Esophagus muscularis mucosa (tissue), 4 donors: ENCODE measurements around the gene TIMM17B. TPM values are rescaled to one million over a fixed set of nuclear protein-coding genes. Genes with fewer than 3 reads are reported as not detected.

ENCODE experiments used
- DNase-seq: peaks from one replicate; pipeline ENCODE4 v3.0.0-alpha.2; 2017; ENCODE audit errors: extremely low spot score
- H3K27ac ChIP-seq, 4 donors: fragments of 200-600 bp; sonication (generic); replicated peaks in 1 of 4; 1 replicate in 3 of 4; 2 replicates in 1 of 4; pipeline ENCODE4 v1.5.1; 2016 to 2019; ENCODE audit warnings: mild to moderate bottlenecking in 1 of 4
- H3K27me3 ChIP-seq, 4 donors: fragments of 200-600 bp; sonication (generic); one replicate each; pipeline versions ENCODE4 v1.5.1 to v1.6.0; 2016 to 2019
- H3K36me3 ChIP-seq, 4 donors: fragments of 200-600 bp; sonication (generic); one replicate each; pipeline ENCODE4 v1.5.1; 2016 to 2019
- H3K4me1 ChIP-seq, 4 donors: fragments of 200-600 bp; sonication (generic); one replicate each; pipeline ENCODE4 v1.5.1; 2016 to 2019
- H3K4me3 ChIP-seq, 4 donors: fragments of 200-600 bp; sonication (generic); 1 replicate in 2 of 4; 2 replicates in 2 of 4; pipeline ENCODE4 v1.5.1; 2016 to 2019; ENCODE audit warnings: mild to moderate bottlenecking in 4 of 4, moderate library complexity in 1 of 4
- H3K9me3 ChIP-seq, 4 donors: fragments of 200-600 bp; sonication (generic); 1 replicate in 3 of 4; 2 replicates in 1 of 4; pipeline ENCODE4 v1.5.1; 2016 to 2019
- EP300 ChIP-seq: sonication (generic); formaldehyde crosslinking; IDR thresholded peaks from one replicate; pipeline ENCODE4 v1.6.1; 2017; ENCODE audit warnings: antibody characterized with exemption
- POLR2A ChIP-seq: fragments of 450-650 bp; IDR thresholded peaks from one replicate; pipeline ENCODE4 v1.6.1; 2017; ENCODE audit warnings: antibody characterized with exemption, moderate library complexity, mild to moderate bottlenecking, low read depth
- POLR2AphosphoS5 ChIP-seq, 2 donors: sonication (generic); formaldehyde crosslinking; IDR thresholded peaks; one replicate each; pipeline ENCODE4 v1.6.1; 2017; ENCODE audit warnings: antibody characterized with exemption in 2 of 2
- WGBS: methylation state at CpG from one replicate; pipeline ENCODE4 v1.1.5; 2018; 5-methylcytosine and 5-hydroxymethylcytosine counted together
- intact Hi-C: fragments of 100-400 bp; cut with DNase I; formaldehyde crosslinking; loops from one replicate; pipeline ENCODE4 v1.15.1; 2023
- total RNA-seq, 4 donors: library from RNA; depleted of rRNA; stranded (reverse); fragments of >200 nt; gene quantifications; one replicate each; pipeline versions ENCODE4 v1.1.0 to v1.2.1, GENCODE V29; 2016
- TF ChIP-seq, protein P1 (sequence below), 3 experiments: fragments of 200-600 bp in 2 of 3; fragments of 450-650 bp in 1 of 3; sonication (generic) in 2 of 3; IDR thresholded peaks; one replicate each; pipeline ENCODE4 v1.5.1; 2017 to 2019; ENCODE audit warnings: antibody characterized with exemption in 3 of 3, mild to moderate bottlenecking in 2 of 3, moderate library complexity in 1 of 3

Gene TIMM17B
- total RNA-seq, 4 donors from 2014 or later: 36.1 to 59.6 (median 51.1) TPM

DNA sequence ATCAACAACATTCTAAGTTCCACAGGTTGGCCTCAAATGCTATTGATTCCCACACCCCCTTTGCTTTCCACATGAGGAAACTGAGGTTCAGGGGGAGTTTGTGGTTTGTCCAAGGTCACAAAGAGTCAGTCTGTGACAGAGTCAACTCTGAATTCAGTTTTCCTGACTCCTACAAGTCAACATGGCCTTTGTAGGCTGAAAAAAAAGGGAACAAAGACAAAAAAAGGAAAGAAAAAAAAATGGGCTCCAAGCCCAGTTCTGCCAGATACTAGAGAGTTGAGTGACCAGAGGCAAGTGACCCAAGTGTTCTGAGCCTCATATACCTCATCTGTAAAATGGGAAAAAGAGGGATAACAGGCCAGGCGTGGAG is 37.7 kb upstream of the TIMM17B start:
- H3K36me3 ChIP-seq: peaks cover 0 to 54% (median 23%) of the 10 kb centered on the region in 4 donors
- intact Hi-C loops: no loop called here
- H3K27ac ChIP-seq: no peak overlapping the region
- no peak for DNase-seq
- H3K4me3 ChIP-seq: no peak overlapping the region
- H3K4me1 ChIP-seq: peaks cover 7 to 21% (median 13%) of the 10 kb centered on the region in 4 donors
- no peaks in the 10 kb centered on the region for H3K27me3 ChIP-seq
- no peaks in the 10 kb centered on the region for H3K9me3 ChIP-seq
- 100% methylated on average over 1 of the region's 1 CpG for WGBS
- TF ChIP-seq POLR2AphosphoS5 (IDR thresholded peaks at IDR 0.05): no peak
- no peak for TF ChIP-seq POLR2A
- no peak for TF ChIP-seq EP300
- TF ChIP-seq, protein P1, sequence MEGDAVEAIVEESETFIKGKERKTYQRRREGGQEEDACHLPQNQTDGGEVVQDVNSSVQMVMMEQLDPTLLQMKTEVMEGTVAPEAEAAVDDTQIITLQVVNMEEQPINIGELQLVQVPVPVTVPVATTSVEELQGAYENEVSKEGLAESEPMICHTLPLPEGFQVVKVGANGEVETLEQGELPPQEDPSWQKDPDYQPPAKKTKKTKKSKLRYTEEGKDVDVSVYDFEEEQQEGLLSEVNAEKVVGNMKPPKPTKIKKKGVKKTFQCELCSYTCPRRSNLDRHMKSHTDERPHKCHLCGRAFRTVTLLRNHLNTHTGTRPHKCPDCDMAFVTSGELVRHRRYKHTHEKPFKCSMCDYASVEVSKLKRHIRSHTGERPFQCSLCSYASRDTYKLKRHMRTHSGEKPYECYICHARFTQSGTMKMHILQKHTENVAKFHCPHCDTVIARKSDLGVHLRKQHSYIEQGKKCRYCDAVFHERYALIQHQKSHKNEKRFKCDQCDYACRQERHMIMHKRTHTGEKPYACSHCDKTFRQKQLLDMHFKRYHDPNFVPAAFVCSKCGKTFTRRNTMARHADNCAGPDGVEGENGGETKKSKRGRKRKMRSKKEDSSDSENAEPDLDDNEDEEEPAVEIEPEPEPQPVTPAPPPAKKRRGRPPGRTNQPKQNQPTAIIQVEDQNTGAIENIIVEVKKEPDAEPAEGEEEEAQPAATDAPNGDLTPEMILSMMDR (IDR thresholded peaks at IDR 0.05): no peak

DNA sequence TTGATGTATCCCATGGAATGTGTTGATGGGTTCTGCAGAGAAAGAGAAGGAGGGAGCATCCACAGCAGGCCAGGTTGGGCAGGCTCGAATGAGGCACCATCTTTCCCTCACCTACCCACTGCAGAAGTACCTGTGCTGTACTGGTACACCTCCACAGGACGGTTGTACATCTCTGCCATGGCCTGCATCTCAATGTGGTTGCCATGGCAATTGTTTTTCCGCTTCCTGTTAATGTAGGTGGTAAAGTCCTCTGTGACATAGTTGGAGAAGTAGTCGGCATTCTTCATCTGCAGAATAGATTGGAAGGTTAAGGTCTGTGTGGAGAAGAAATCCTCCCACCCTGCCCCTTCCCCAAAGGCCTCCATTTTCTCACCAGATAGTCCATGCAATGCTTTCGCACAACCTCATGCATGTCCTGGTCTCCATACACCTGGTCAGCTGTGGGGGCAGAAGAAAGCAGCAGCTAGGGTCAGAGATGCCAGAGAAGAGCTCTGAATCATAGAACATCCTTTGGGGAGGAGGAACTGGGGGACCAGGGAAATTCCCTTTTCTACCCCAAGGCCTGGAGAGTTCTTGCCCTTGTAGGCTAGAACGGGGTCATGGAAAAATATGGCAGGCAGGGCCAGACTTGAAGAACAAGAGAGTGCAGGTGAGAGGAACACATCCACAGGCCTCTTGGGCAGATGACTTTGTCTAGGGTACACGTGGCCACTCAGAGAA is 37.2 kb upstream of the TIMM17B start:
- Histone ChIP-seq H3K36me3 (peaks cover 0 to 56% (median 26%) of the 10 kb centered on the region in 4 donors), H3K9me3 (no peaks in the 10 kb centered on the region), H3K4me3 (no peak overlapping the region), H3K27me3 (no peaks in the 10 kb centered on the region), H3K4me1 (peaks cover 3 to 17% (median 13%) of the 10 kb centered on the region in 4 donors), H3K27ac (no peak overlapping the region)
- intact Hi-C loops: no loop called here
- TF ChIP-seq EP300: no peak
- no peak for TF ChIP-seq POLR2A
- TF ChIP-seq POLR2AphosphoS5 (IDR thresholded peaks at IDR 0.05): no peak
- TF ChIP-seq, protein P1 (IDR thresholded peaks at IDR 0.05): no peak
- DNase-seq: no peak
- WGBS: 77% methylated on average over 7 of the region's 7 CpGs

DNA sequence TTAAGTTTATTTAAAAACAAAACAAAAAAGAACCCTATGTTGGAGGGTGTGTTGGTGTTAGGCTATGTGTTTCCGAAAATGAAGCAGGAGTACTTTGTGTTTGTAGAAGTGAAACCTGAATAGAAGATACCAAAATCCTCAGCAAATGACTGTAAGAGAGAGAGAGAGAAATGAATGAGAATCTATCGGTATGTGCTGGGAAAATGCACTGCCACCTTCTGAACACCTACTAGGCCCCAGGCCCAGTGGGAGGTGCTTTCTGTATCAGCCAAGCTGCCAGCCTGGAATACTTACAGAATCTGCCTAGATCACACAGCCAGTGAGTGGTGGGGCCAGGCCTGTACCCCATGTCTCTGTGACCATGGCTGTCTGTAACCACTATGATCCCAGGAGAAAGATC is 36.2 kb upstream of the TIMM17B start:
- intact Hi-C loops: no loop called here
- no peak for DNase-seq
- Histone ChIP-seq H3K27me3 (no peaks in the 10 kb centered on the region), H3K4me3 (no peak overlapping the region), H3K27ac (no peak overlapping the region), H3K36me3 (peaks cover 0 to 55% (median 27%) of the 10 kb centered on the region in 4 donors), H3K9me3 (no peaks in the 10 kb centered on the region), H3K4me1 (peaks cover 3 to 17% (median 13%) of the 10 kb centered on the region in 4 donors)
- no peak for TF ChIP-seq POLR2AphosphoS5 (IDR thresholded peaks at IDR 0.05)
- TF ChIP-seq, protein P1 (IDR thresholded peaks at IDR 0.05): no peak
- TF ChIP-seq POLR2A: no peak
- WGBS: 95% methylated on average over 2 of the region's 2 CpGs

DNA sequence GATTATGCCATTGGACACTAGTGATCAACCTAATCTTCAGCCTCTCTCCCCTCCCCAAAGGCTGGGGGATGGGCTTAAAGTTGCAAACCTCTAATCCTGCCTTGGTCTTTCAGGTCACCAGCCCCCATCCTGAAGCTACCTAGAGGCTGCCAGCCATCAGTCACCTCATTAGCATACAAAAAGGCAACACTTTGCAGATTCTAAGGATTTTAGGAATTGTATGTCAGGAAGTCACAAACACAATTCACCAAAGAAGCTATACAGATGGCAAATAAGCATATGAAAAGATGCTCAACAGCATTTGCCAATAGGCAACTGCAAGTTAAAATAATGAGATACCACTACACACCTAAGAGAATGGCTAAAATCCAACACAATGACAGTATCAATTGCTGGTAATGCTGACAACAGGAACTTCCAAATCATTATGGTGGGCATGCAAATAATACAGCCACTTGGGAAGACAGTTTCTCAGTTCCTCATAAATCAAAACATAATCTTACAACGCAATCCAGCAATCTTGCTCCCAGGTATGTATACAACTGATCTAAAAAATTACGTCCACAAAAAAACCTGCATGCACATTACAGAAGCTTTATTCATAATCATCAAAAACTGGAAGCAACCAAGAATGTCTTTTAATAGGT is 30.3 kb upstream of the TIMM17B start:
- Histone ChIP-seq H3K9me3 (no peaks in the 10 kb centered on the region), H3K27ac (no peak overlapping the region), H3K4me1 (no peaks in the 10 kb centered on the region), H3K36me3 (peaks cover 9 to 66% (median 45%) of the 10 kb centered on the region in 4 donors), H3K27me3 (no peaks in the 10 kb centered on the region), H3K4me3 (no peak overlapping the region)
- 80% methylated on average over 2 of the region's 2 CpGs for WGBS
- intact Hi-C loops: no loop called here
- no peak for DNase-seq
- TF ChIP-seq EP300: no peak

DNA sequence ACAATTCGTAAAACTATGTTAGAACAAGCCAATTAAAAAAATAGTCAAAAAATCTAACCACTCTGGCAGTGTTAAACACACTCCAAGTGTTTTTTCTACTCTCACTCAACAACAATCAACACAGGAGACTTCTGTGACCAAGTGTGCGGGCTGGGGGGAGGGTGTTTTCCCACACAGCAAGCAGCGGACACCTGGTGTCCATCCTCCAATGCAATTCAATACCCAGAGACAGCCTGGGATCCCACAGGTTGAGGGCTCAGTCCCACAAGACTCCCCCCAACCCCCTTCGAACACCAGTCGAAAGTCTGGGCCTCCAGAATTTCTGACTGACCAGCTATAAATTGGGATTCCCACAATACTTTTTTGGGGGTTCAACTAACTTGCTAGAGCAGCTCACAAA is 29.6 kb upstream of the TIMM17B start:
- DNase-seq: no peak
- intact Hi-C loops: no loop called here
- WGBS: 65% methylated on average over 5 of the region's 5 CpGs
- Histone ChIP-seq H3K4me1 (no peaks in the 10 kb centered on the region), H3K27me3 (no peaks in the 10 kb centered on the region), H3K36me3 (peaks cover 9 to 66% (median 50%) of the 10 kb centered on the region in 4 donors), H3K9me3 (no peaks in the 10 kb centered on the region), H3K4me3 (no peak overlapping the region), H3K27ac (no peak overlapping the region)
- TF ChIP-seq POLR2AphosphoS5 (IDR thresholded peaks at IDR 0.05) (no peak), EP300 (no peak), POLR2A (no peak)
- TF ChIP-seq, protein P1 (IDR thresholded peaks at IDR 0.05): no peak
